Stomach (tissue), 4 donors: ENCODE results near the gene DDX51.

Source experiments
- CTCF ChIP-seq, 7 experiments: fragments of 450-650 bp in 4 of 7; fragments of 200-600 bp in 3 of 7; sonication (generic) in 3 of 7; IDR thresholded peaks; one replicate each; pipeline ENCODE4 v1.5.1; 2016 to 2019; ENCODE audit warnings: antibody characterized with exemption in 7 of 7, control low read depth in 2 of 7, mild to moderate bottlenecking in 1 of 7
- EP300 ChIP-seq: sonication (generic); formaldehyde crosslinking; IDR thresholded peaks from one replicate; pipeline ENCODE4 v1.6.1; 2017; ENCODE audit warnings: antibody characterized with exemption
- POLR2A ChIP-seq, 4 donors: fragments of 450-650 bp; IDR thresholded peaks; one replicate each; pipeline ENCODE4 v1.6.1; 2016; ENCODE audit warnings: antibody characterized with exemption in 4 of 4, control low read depth in 2 of 4, mild to moderate bottlenecking in 1 of 4, moderate library complexity in 1 of 4
- POLR2AphosphoS5 ChIP-seq, 3 donors: sonication (generic); formaldehyde crosslinking; IDR thresholded peaks; one replicate each; pipeline ENCODE4 v1.6.1; 2016; ENCODE audit warnings: antibody characterized with exemption in 3 of 3

- TF ChIP-seq POLR2AphosphoS5 (IDR thresholded peaks at IDR 0.05) (no peak), EP300 (no peak), CTCF (IDR thresholded peaks at IDR 0.05) (no peak), POLR2A (IDR thresholded peaks at IDR 0.05) (no peak)
These were observed 2.8 kb upstream of the DDX51 start for GRCh38 chr12:132146772-132147422.
